GM04504 (cell line): ENCODE measurements around the gene NAA20.

Source experiments
- DNase-seq: peaks from one replicate; pipeline ENCODE4 v3.0.0-alpha.2; 2012; ENCODE audit warnings: low read depth

Gene NAA20, protein sequence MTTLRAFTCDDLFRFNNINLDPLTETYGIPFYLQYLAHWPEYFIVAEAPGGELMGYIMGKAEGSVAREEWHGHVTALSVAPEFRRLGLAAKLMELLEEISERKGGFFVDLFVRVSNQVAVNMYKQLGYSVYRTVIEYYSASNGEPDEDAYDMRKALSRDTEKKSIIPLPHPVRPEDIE

GRCh38 chr20:20017001-20017843 lies at the start of gene NAA20:
NAA20 (plus strand) TSS chr20:20017362; CDS start chr20:20017397, 35 bp downstream.
- DNase-seq, result peak; percentile 75

- DNase-seq, result no peak
Observed at GRCh38 chr20:19967445-19967844, 49.7 kb upstream of the NAA20 start.

DNA sequence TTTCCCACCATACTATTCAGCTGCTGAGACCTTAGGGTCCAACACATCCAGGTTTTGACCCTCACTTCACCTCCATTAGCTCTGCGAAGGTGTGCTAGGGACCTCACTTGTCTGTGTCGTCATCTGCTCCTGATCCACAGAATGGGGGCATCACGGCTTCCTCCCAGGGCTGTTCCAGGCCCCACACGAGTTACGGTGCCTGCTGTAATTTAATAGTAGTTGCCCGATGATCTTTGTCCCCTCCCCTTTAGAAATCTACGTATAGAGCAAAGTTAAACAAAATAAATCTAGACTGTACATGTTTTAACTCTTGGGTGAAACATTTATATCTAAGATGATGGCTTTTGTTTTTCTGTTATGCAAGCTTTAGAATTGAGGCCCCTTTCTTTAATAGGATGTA lies 49.1 kb upstream of the NAA20 start:
- no peak for DNase-seq

GRCh38 chr20:19968466-19969073 lies 48.6 kb upstream of the NAA20 start:
- DNase-seq, result no peak

GRCh38 chr20:19969106-19969505 lies 48.1 kb upstream of the NAA20 start:
- no peak for DNase-seq

DNA sequence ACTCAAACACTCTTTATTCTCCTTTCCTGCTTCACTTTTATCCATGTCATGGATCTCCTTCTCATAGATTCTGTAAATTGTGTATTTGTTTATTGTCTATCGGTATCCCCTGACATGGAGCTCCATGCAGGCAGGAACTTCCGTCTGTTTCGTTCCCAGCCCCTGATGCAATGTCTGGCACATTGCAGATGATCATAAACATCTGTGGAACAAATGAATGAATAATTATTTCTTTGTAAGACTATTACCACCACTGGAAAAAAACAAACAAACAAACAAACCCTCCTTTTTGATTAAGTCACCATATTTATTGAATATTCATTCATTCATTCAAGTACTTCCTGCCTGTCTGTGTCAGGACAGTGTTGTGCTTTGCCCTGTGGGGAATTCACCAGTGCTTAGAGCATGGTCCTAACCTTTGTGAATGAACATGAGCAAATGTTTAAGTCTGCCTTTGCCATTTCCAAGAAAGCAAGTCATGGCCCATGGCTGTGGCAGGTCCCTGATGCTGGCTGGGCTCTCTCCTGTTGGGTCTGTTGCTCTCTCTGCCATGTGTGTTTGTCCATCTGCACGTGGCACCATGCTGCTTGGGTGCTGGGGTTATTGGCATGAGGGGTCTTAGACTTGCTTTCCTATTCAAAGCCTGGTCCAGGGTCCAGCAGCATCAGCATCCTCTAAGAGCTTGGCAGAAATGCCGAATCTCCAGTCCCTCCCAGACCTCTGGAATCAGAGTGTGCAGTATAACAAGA lies 47.5 kb upstream of the NAA20 start:
- no peak for DNase-seq

- DNase-seq, result no peak
Observed at GRCh38 chr20:19970256-19970765, 46.9 kb upstream of the NAA20 start.

GRCh38 chr20:19971116-19971515 lies 46.0 kb upstream of the NAA20 start:
- DNase-seq, result no peak

DNA sequence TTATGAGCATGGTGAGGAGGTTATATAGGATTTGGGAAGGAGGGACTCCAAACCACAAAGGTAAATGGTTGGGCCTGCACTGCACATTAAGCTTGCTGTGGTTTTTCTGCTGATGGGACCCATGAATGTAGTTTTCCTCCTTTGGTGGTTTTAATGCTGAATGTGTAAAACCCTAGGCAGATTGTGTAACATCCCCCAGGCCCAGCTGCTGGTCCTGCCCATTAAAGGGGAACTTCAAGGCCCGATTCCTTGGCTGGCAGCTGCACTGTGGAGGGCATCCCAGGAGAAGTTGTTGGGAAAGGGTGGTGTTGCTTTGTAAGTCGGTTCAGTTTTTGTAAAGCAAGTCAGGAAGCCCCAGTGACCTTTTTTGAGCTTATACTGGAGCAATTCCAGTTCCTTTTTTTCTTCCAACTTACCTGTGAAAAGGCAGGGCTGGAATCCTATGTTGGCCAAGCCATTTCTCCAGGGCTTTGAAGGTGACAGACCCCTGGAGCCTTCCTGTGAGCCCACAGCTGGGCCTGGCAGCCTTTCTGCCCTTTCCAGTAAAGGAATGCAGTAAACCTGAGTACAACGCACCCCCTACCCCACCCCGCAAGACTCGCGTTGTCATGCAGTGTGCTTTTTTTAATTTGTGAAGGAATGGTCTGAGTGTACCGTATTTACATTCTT lies 43.1 kb upstream of the NAA20 start:
- DNase-seq, result peak; percentile 67

DNA sequence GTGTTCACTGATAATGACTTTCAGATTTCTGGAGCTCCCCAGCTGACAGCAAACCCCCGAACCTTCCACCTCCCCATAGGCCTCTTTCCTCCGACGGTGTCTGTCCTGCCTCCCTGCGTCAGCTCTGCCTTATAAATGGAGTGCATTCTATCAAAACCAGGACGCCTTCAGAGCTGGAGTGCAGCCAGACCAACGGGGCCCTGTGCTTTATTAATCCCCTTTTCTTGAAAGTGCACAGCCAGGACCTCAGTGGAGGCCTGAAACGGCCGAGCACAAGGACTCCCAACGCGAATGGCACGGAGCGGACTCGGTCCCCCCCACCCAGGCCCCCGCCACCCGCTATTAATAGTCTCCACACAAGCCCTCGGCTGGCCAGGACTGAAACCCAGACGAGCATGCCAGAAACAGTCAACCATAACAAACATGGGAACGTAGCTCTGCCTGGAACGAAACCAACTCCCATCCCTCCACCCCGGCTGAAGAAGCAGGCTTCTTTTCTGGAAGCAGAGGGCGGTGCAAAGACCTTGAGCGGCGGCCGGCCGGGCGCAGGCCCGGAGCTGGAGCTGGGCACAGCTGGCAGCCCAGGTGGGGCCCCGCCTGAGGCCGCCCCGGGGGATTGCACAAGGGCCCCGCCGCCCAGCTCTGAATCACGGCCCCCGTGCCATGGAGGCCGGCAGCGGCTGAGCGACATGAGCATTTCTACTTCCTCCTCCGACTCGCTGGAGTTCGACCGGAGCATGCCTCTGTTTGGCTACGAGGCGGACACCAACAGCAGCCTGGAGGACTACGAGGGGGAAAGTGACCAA lies 42.3 kb upstream of the NAA20 start:
- peak; percentile 96 for DNase-seq

GRCh38 chr20:19975436-19975799 lies 41.7 kb upstream of the NAA20 start:
- no peak for DNase-seq

DNA sequence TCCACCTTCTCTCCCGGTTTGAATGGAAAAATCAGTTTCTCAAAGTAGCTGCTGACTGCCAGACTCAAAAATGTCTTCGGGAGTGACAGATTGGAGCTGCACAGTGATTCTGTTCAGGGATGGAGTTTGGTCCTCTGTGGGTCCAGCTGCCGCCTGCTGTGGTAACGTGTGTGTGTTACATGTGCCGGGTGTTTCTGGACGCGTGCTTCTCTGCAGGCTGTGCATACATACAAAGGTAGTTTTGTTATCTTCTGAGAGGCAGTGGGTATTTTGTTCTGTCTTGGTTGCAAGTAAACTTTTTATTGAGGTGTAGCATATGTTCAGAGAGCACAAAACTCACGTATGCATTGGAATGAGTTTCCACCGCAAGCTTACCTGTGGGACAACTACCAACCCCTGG lies 41.3 kb upstream of the NAA20 start:
- DNase-seq, result no peak

DNA sequence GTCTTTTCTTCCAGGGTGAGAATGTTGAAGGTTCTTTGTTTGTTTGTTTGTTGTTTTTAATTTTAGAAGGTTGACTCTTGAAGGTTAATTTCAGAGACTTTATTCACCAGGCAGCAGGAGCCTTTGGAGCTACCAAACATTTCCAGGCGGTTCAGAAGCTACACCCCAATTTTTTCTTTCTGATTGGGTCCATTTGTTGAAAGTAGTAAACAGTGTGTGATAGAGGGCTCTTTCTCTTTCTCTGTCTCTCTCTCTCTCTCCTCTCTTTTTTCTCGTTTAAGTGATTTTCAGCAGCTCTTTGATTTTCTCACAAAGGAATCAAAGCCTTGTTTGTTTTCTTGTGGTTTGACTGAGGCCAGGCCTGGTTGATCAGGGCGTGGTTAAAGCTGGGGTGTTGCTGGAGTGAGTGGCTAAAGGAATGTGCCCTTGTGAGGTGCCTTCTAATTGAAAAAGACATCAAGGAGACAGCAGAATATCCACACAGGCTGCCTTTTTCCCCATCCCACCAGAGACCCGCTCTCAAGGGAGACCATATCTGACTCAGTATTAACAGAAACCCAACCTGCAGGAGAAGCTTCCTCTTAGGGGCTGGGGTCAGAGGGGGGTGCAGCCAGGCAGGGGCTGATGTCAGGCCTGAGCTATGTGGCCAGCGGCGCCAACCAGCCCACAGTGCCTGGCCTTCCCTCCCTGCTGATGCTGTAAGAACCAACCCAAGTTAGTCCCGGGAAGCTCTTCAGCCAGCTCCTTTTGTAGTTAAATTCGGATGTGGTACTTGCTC lies 40.4 kb upstream of the NAA20 start:
- DNase-seq, result peak; percentile 53

DNA sequence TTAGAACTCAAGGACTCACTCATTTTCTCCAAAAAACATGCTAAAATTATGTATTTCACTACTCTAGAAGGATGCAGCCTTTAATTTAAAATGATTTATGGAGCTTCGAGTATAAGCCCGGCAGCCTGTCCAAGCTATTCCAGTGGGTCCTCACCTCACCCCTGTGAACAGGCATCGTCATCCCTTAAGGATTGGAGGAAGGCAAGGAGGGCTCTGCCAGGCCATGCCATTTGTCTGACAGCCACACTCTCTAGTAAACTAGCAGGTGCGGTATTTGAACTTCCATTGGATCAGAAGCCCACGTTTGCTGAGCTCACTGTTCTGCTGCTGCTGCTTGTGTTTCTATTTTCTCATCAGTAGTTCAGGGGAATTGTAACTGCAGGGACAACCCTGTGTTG lies 39.8 kb upstream of the NAA20 start:
- DNase-seq, result no peak

GRCh38 chr20:19978511-19979210 lies 38.5 kb upstream of the NAA20 start:
- DNase-seq, result no peak

DNA sequence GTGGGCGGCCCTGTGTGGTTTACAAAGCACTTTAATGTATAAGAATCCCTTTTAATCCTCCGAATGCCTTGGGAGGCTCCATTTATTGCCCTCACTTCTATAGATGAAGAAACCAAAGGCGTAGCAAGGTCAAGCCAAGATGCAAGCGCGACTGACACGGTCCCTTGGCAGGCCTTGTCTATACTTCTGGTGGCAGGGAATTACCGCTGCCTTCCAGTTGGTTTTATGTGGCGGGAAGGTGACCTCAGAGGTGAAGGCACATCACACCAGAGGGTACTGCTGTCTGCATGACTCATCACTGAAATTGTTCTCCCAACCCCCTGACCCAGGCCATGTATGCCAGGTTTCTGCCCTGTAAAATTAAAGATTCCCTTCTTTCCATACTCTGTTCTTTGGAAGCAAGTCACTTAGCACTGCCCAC lies 36.1 kb upstream of the NAA20 start:
- no peak for DNase-seq

GRCh38 chr20:19986419-19986818 lies 30.7 kb upstream of the NAA20 start:
- peak; percentile 48 for DNase-seq

DNA sequence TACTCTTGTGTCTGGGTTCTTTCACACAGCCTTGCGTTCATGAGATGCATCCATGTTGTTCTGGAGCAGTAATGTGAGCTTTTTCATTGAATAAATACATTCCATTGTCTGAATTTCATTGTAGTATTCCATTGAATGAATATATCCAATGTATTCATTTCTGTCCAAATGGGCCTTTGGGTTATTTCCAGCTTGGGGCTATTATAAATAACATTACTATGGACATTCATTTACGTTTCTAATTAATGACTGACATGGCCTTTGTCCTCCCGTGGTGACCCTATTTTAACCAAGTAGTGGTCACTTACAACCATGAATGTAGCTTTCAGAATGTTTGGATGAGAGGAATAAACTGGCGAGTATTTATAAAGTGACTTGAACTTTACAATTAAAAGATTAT lies 30.1 kb upstream of the NAA20 start:
- no peak for DNase-seq

- no peak for DNase-seq
Observed at GRCh38 chr20:19990850-19991249, 26.3 kb upstream of the NAA20 start.

DNA sequence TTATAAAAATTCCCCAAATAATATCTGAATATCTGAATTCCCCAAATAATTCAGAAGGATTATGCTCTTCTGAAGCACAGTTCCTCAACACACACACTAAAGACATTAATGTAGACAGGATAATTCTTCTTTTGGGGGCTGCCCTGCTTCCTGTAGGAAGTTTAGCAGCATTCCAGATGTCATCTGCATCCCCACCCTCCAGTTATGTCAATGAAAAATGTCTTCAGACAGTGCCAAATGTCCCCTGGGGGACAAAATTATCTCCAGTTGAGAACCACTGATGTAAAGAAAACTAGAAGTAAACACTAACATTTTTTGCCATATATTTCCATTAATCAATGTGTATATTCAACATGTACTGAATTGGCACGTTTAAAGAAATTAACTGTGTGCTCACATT lies 25.9 kb upstream of the NAA20 start:
- no peak for DNase-seq
